GM12864 (cell line): Measurements from ENCODE around the gene CLEC19A.
A peak's percentile ranks its signal among the peaks of the same experiment; 100 is the strongest.

Source experiments
- DNase-seq: peaks from one replicate; pipeline ENCODE4 v3.0.0-alpha.2; 2011; ENCODE audit warnings: low read depth
- H3K4me3 ChIP-seq: 2 replicates; pipeline ENCODE4 v1.5.1; 2011; ENCODE audit warnings: mild to moderate bottlenecking, low read depth, low read length, control low read depth
- TF ChIP-seq, protein P1 (sequence below): IDR thresholded peaks from 2 replicates; pipeline ENCODE4 v1.5.1; 2011; ENCODE audit warnings: low read depth, mild to moderate bottlenecking, moderate library complexity, low read length, control low read depth, inconsistent platforms; ENCODE audit errors: missing control alignments

CLEC19A gene

DNA sequence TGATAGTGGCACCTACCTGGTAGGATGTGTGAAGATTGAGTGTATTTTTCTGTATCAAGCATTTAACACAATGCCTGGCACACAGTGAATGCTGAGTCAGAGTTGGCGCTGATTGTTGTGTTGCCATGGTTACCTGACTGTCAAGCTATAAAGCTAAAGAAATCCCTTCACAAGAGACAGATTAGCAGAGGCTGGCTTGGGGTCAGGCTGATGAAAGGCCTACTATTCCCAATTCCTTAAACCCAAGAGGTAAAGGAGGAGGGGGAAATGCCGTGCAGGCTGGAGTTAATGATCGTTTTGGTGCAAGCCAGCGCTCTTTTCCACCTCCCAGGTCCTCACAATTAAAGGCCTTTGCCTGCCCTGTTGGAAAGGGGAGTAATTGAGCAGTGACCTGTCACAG is 5.9 kb downstream of the CLEC19A start:
- no peak for DNase-seq
- TF ChIP-seq, protein P1, sequence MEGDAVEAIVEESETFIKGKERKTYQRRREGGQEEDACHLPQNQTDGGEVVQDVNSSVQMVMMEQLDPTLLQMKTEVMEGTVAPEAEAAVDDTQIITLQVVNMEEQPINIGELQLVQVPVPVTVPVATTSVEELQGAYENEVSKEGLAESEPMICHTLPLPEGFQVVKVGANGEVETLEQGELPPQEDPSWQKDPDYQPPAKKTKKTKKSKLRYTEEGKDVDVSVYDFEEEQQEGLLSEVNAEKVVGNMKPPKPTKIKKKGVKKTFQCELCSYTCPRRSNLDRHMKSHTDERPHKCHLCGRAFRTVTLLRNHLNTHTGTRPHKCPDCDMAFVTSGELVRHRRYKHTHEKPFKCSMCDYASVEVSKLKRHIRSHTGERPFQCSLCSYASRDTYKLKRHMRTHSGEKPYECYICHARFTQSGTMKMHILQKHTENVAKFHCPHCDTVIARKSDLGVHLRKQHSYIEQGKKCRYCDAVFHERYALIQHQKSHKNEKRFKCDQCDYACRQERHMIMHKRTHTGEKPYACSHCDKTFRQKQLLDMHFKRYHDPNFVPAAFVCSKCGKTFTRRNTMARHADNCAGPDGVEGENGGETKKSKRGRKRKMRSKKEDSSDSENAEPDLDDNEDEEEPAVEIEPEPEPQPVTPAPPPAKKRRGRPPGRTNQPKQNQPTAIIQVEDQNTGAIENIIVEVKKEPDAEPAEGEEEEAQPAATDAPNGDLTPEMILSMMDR: no peak

DNA sequence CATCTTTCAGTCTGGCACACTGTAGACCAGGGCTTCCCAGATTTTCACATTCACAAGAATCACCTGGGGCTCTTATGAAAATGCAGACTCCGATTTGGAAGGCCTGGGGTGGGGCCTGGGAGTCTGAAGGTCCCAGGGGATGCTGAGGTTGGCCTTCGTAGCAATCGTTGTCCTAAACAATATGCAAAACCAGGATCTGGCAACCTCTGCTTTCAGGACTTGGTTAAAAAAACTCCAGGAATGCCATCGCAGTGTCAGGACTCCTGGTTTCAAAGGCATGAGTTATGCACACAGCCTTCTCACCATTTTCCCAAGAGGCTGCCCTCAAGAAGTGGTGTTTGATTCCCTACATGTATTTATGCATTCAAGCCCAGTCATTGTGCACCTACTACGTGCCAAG is 6.7 kb downstream of the CLEC19A start:
- H3K4me3 ChIP-seq: no peak overlapping the region
- DNase-seq: no peak
- TF ChIP-seq, protein P1: no peak

More for the DNA sequence above, 5.9 kb downstream of the CLEC19A start:
- no peak overlapping the region for H3K4me3 ChIP-seq

DNA sequence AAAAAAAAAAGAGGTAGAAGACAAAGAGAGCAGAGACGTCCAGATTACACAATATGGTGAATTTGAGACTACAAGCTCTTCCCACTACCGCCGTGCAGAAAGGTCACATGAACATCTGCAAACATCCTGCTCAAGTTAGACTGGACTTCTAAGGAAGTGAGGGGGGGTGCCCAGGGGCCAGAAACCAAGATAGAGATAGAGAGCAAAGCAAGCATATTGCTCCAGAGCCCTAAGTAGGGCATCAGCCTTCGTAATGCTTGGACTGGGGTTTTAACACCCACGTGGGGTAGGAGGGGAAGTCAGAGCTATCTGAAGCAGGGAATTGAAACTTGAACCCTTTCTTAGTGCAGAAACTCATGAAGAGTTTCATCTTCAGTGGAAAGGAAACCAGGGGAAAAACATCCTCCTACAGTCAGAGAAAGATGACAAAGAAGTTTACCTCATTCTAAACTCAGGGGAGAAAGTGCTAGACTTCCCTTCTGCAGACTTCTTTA is 8.7 kb downstream of the CLEC19A start:
- peak; percentile 77 for DNase-seq
- no peak overlapping the region for H3K4me3 ChIP-seq
- TF ChIP-seq, protein P1: no peak

DNA sequence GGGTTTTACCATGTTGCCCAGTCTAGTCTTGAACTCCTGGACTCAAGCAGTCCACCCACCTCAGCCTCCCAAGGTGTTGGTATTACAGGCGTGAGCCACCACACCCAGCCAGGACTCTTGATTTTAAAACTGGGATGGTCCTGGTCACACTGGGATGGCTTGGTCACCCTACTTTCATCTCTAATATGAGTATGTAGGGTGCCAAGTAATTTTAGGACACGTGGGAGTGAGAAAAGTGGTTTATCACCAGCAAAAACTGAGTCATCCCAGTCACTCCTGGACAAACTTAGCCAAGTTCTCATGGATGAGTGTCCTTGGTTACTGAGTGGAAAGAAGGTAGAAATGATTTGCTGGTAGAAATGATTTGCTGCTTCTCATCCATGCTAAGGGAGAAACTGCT is 9.9 kb downstream of the CLEC19A start:
- TF ChIP-seq, protein P1: no peak

DNA sequence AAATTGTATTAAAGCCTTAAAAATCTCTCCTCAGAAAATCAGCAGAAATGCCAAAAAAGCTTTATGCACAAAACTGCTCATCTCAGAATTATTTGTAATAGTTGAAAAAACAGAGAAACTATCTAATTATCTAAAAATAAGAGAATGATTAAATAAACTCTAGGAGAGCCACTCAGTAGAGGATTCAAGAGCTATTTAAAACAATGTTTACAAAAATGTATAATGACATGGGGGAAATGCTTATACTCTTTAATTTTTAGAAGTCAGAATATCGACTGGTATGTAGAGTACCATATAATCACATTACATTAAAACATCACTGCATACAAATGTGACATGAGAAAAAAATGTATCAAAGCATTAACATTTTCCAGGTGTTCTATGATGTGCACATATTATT is 11.9 kb downstream of the CLEC19A start:
- no peak overlapping the region for H3K4me3 ChIP-seq
- TF ChIP-seq, protein P1: no peak
- DNase-seq: no peak

More for the DNA sequence above, 9.9 kb downstream of the CLEC19A start:
- H3K4me3 ChIP-seq: no peak overlapping the region
- DNase-seq: peak; percentile 22

DNA sequence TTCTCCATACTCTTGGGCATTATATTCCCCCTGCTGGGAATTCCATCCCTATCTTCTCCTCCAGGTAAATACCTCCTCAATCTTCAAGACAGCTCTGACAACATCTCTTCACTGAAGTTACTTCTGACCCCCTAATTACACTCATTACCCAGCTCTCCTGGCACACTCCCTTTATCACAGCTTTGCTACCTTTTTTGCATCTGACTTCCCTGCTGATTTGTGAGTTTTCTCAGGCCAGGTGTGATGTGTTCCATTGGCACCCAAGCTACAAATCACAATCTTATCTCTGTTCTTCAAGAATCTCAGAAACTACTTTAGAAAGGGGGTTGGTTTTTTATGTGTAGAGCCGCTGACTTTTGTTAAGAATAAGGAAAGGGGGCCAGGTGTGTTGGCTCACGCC is 14.0 kb downstream of the CLEC19A start:
- no peak overlapping the region for H3K4me3 ChIP-seq
- no peak for DNase-seq
- TF ChIP-seq, protein P1: no peak

DNA sequence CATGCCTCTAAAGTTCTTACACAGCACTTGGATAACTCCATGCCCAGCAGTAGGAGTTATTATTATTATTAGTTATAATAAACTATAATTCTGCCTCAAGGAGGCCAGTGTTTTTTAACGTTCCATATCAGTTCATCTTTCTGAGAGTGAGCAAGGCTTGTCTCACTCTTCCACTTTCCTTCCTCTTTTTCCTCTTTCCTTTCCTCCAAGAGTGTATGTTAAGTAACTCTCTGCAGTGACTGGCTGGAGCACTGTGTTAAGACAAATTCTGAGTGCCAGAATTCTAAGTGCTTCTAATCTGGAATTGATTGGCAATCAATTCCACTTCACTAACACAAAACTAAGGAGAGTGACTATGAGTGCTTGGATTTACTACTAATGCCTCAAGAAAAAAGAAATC is 16.4 kb downstream of the CLEC19A start:
- H3K4me3 ChIP-seq: no peak overlapping the region
- TF ChIP-seq, protein P1: no peak
- DNase-seq: no peak
